ENCODE measurements around the gene MGMT.

DNA sequence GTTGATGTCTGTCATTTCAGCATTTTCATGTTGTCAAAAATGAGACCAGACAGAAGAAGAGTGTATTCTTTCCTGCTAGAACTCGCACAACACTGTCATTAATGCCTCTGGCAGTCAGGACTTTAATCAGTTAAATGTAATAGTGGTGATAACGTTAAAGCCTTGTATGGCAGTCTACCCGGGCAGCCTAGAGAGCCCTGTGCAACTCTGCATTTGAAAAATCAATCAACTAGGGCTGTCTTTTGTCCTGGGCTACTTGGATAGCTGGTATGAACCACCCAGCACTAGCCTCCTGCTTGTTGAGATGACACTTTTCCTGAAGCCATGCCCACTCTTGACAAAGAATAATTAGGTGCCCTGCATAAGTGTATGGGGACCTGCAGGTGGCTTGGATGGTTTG is 19.8 kb downstream of the MGMT start:
- TF ChIP-seq, protein P1, sequence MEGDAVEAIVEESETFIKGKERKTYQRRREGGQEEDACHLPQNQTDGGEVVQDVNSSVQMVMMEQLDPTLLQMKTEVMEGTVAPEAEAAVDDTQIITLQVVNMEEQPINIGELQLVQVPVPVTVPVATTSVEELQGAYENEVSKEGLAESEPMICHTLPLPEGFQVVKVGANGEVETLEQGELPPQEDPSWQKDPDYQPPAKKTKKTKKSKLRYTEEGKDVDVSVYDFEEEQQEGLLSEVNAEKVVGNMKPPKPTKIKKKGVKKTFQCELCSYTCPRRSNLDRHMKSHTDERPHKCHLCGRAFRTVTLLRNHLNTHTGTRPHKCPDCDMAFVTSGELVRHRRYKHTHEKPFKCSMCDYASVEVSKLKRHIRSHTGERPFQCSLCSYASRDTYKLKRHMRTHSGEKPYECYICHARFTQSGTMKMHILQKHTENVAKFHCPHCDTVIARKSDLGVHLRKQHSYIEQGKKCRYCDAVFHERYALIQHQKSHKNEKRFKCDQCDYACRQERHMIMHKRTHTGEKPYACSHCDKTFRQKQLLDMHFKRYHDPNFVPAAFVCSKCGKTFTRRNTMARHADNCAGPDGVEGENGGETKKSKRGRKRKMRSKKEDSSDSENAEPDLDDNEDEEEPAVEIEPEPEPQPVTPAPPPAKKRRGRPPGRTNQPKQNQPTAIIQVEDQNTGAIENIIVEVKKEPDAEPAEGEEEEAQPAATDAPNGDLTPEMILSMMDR (IDR thresholded peaks at IDR 0.05 in 2 of 3, conservative IDR thresholded peaks at IDR 0.05 in 1 of 3; ENCODE audit: borderline replicate concordance in 1 of 3, insufficient read depth in 1 of 3, low read depth in 2 of 3, low read length in 2 of 3): no peak
- TF ChIP-seq FOSL1 (IDR thresholded peaks at IDR 0.05; ENCODE audit: low read depth) (no peak), POLR2A (IDR thresholded peaks at IDR 0.05; ENCODE audit: borderline replicate concordance, extremely low read depth, insufficient read depth, insufficient read length) (no peak), ZNF274 (IDR thresholded peaks at IDR 0.05; ENCODE audit: low read depth, low read length) (no peak), CBX3 (IDR thresholded peaks at IDR 0.05; ENCODE audit: low read depth) (no peak), EZH2phosphoT487 (IDR thresholded peaks at IDR 0.05; ENCODE audit: borderline replicate concordance) (no peak), EGR1 (IDR thresholded peaks at IDR 0.05; ENCODE audit: low read depth) (no peak), POLR2AphosphoS5 (IDR thresholded peaks at IDR 0.05; ENCODE audit: low read depth, low read length) (no peak), YY1 (IDR thresholded peaks at IDR 0.05; ENCODE audit: extremely low read depth, insufficient replicate concordance, low read depth, low read length) (no peak), ATF3 (IDR thresholded peaks at IDR 0.05) (no peak), EZH2 (IDR thresholded peaks at IDR 0.05) (no peak), SP1 (IDR thresholded peaks at IDR 0.05; ENCODE audit: low read depth) (no peak)
